Measurements from ENCODE around the gene PLEKHS1. TPM values are rescaled to one million over a fixed set of nuclear protein-coding genes. Genes with fewer than 3 reads are reported as not detected.

The PLEKHS1 gene
- total RNA-seq, 2 donors from 2014 or later, result 0.84 to 13.3 TPM

- Histone ChIP-seq H3K9ac (ENCODE audit: low read depth in 2 of 2, low read length in 2 of 2) (no peak overlapping the region), H3K27ac (no peak overlapping the region), H3K4me3 (no peak overlapping the region), H3K27me3 (no peaks in the 10 kb centered on the region), H3K4me1 (no peaks in the 10 kb centered on the region), H3K9me3 (no peaks in the 10 kb centered on the region), H3K36me3 (no peaks in the 10 kb centered on the region)
- DNase-seq, result peak; percentile 38
- intact Hi-C loops (cut with DNase I), result no loop called here
- TF ChIP-seq CTCF (IDR thresholded peaks at IDR 0.05), result no peak
Measured at GRCh38 chr10:113788604-113789083, 37.2 kb downstream of the PLEKHS1 start.

- intact Hi-C loops (cut with DNase I), result loop anchor here (10.0 kb wide), 1 partner anchor 87 kb away; no protein-coding TSS in a partner anchor
- no peak for DNase-seq
- H3K27ac ChIP-seq, result no peak overlapping the region
Measured at GRCh38 chr10:113791691-113792090, 40.2 kb downstream of the PLEKHS1 start.

GRCh38 chr10:113801569-113801968, 50.1 kb downstream of the PLEKHS1 start:
- Histone ChIP-seq H3K9me3 (no peaks in the 10 kb centered on the region), H3K4me1 (no peaks in the 10 kb centered on the region), H3K9ac (ENCODE audit: low read depth in 2 of 2, low read length in 2 of 2) (no peak overlapping the region), H3K4me3 (no peak overlapping the region), H3K36me3 (no peaks in the 10 kb centered on the region), H3K27me3 (no peaks in the 10 kb centered on the region), H3K27ac (no peak overlapping the region)
- intact Hi-C loops (cut with DNase I), result no loop called here
- no peak for DNase-seq
- TF ChIP-seq CTCF (IDR thresholded peaks at IDR 0.05), result no peak

More at GRCh38 chr10:113791691-113792090, 40.2 kb downstream of the PLEKHS1 start:
- no peak overlapping the region for H3K4me3 ChIP-seq
- H3K4me1 ChIP-seq, result no peaks in the 10 kb centered on the region
- TF ChIP-seq CTCF (IDR thresholded peaks at IDR 0.05), result no peak
- no peaks in the 10 kb centered on the region for H3K9me3 ChIP-seq
- no peaks in the 10 kb centered on the region for H3K27me3 ChIP-seq
- H3K9ac ChIP-seq (ENCODE audit: low read depth in 2 of 2, low read length in 2 of 2), result no peak overlapping the region
- no peaks in the 10 kb centered on the region for H3K36me3 ChIP-seq

- Histone ChIP-seq H3K4me3 (no peak overlapping the region), H3K9me3 (no peaks in the 10 kb centered on the region), H3K27me3 (no peaks in the 10 kb centered on the region), H3K36me3 (no peaks in the 10 kb centered on the region), H3K4me1 (no peaks in the 10 kb centered on the region), H3K9ac (ENCODE audit: low read depth in 2 of 2, low read length in 2 of 2) (no peak overlapping the region), H3K27ac (no peak overlapping the region)
- intact Hi-C loops (cut with DNase I), result no loop called here
- TF ChIP-seq CTCF (IDR thresholded peaks at IDR 0.05), result no peak
- DNase-seq, result no peak
Measured at GRCh38 chr10:113802997-113803396, 51.5 kb downstream of the PLEKHS1 start.

- no peak for DNase-seq
- Histone ChIP-seq H3K4me3 (no peak overlapping the region), H3K27me3 (no peaks in the 10 kb centered on the region), H3K9me3 (no peaks in the 10 kb centered on the region), H3K4me1 (no peaks in the 10 kb centered on the region), H3K27ac (no peak overlapping the region), H3K9ac (ENCODE audit: low read depth in 2 of 2, low read length in 2 of 2) (no peak overlapping the region), H3K36me3 (no peaks in the 10 kb centered on the region)
- TF ChIP-seq CTCF (IDR thresholded peaks at IDR 0.05), result no peak
- intact Hi-C loops (cut with DNase I), result no loop called here
Measured at GRCh38 chr10:113806503-113806902, 55.0 kb downstream of the PLEKHS1 start.

Measured in colonic mucosa (tissue), 4 donors.